Left ventricle myocardium superior (tissue), 1 donor: ENCODE measurements around the gene CPNE7. TPM values are rescaled to one million over a fixed set of nuclear protein-coding genes. Genes with fewer than 3 reads are reported as not detected.

Experiments used
- ATAC-seq: fragments of 200-7000 bp; cut with Tn5 transposase; one replicate; pipeline ENCODE4 v1.9.1; 2020; ENCODE audit warnings: mild to moderate bottlenecking, moderate library complexity
- DNase-seq: peaks from one replicate; pipeline ENCODE4 v3.0.0-alpha.2; 2020
- intact Hi-C: fragments of 100-400 bp; cut with micrococcal nuclease; formaldehyde crosslinking; loops from one replicate; pipeline ENCODE4 v1.11.0; 2022
- total RNA-seq: library from RNA; stranded (reverse); fragmentation: NEBNext Ultra II Directional; extraction: Animal tissue kit (Norgen Biotek cat#: 25700); gene quantifications from one replicate; pipeline ENCODE4 v1.2.1, GENCODE V29; 2021
- donor health status: DM: no; HTN: yes; CAD: no; lungs with severe emphysema.

CPNE7 gene
- total RNA-seq, 1 donor from 2014 or later = not detected

GRCh38 chr16:89599451-89599858 is 23.9 kb downstream of the CPNE7 start:
- intact Hi-C loops = no loop called here
- no peak for ATAC-seq
- DNase-seq = no peak

GRCh38 chr16:89599902-89600301 is 24.3 kb downstream of the CPNE7 start:
- intact Hi-C loops = no loop called here
- ATAC-seq = no peak

GRCh38 chr16:89600427-89600826 is 24.9 kb downstream of the CPNE7 start:
- intact Hi-C loops = no loop called here
- ATAC-seq (no peak), DNase-seq (no peak)

More at GRCh38 chr16:89599902-89600301, 24.3 kb downstream of the CPNE7 start:
- DNase-seq = no peak

DNA sequence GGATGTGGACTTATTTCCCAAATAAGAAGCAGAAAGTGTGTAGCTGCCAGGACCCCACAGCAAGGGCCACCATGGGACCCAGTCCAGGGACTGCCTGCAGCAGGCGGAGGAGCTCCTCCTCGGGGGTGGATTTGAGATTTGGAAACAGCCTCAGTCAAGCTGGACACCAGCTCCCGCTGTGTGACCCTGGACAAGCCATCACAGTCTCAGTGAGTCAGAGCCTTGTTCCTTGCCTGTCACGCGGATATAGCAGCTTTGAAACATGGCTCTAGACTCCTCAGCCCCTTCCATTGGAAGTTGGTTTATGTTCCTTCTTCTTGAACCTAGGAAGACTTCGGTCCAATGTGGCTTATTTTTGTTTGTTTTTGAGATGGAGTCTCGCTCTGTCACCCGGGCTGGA is 25.4 kb downstream of the CPNE7 start:
- DNase-seq (no peak), ATAC-seq (no peak)
- intact Hi-C loops = no loop called here

GRCh38 chr16:89601906-89602272 is 26.3 kb downstream of the CPNE7 start:
- ATAC-seq = no peak
- intact Hi-C loops = no loop called here
- no peak for DNase-seq

DNA sequence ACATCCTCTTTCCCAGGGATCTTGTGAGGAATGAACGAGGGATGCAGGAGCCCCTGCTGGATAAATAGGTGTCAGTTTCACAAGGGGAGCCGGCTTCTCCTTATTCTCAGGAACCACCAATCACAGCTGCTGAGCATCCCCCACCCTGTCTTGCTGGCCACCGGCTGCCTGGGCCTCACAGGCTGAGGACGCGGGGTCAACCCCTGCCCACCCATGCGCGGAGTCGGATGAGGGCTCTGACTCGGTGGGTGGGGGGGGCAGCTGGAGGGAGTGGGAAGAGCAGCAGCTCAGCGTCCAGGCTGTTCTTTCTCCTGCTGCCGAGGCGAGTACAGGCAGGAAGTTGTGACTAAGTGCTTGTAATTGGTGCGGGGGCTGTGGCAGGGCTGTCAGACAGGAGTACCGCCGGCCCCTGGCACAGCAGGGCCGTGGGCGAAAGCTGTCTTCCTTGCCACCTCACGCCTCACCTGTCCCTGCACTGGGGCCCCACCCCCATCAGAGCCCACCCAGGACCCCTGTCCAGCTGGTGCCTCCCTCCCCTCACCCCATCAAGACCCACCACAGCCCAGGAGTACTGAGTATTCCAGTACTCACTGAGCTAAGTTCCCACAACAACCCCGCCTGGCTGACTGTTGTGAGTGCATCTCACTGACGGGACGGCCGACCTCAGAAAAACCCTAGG is 26.9 kb downstream of the CPNE7 start:
- intact Hi-C loops = no loop called here
- ATAC-seq (peak; percentile 12), DNase-seq (no peak)

- DNase-seq (no peak), ATAC-seq (no peak)
- intact Hi-C loops = no loop called here
Measured at GRCh38 chr16:89602952-89603590, 27.5 kb downstream of the CPNE7 start.

- no peak for DNase-seq
- ATAC-seq = no peak
- intact Hi-C loops = no loop called here
Measured at GRCh38 chr16:89604764-89605163, 29.2 kb downstream of the CPNE7 start.

DNA sequence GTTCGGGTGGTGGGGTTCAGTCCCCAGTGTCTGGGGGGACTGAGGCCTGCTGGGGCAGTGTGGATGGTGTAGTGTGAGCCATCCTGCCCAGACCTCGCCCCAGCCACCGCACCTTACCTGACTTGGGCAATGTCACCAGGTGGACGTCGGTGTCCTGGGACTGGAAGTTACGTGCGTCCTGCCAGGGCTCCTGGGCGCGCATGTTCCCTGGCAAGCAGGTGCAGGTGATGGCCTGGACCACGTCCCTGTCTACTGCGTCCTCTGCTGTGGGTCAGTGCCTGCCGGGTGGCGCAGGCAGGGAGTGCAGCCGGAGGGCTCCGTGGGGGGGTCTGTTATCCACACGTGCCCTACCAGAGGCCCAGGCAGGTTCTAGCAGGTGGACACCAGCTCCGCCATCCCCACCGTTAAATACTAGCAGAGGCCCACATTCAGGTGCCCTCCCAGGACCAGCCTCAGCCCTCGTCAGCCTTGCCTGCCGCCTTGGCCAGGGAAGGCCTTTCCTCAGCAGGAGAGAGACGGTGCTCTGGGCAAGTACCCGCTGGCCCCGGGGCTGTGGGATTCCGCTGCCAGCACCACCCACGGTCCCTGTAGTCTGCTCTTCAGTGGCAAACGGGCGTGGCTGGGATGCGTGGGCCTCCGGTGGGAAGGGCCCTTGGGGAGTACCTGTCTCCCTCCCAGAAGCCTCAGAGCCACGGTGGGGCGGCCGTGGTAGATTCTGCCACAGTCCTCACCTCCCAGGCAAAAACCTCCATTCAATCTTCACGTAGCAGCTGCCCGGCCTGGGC is 29.8 kb downstream of the CPNE7 start:
- intact Hi-C loops = no loop called here
- ATAC-seq (no peak), DNase-seq (no peak)

- ATAC-seq (no peak), DNase-seq (no peak)
- intact Hi-C loops = no loop called here
Measured at GRCh38 chr16:89606006-89606405, 30.4 kb downstream of the CPNE7 start.

- no peak for DNase-seq
- ATAC-seq = no peak
- intact Hi-C loops = no loop called here
Measured at GRCh38 chr16:89607453-89607852, 31.9 kb downstream of the CPNE7 start.

DNA sequence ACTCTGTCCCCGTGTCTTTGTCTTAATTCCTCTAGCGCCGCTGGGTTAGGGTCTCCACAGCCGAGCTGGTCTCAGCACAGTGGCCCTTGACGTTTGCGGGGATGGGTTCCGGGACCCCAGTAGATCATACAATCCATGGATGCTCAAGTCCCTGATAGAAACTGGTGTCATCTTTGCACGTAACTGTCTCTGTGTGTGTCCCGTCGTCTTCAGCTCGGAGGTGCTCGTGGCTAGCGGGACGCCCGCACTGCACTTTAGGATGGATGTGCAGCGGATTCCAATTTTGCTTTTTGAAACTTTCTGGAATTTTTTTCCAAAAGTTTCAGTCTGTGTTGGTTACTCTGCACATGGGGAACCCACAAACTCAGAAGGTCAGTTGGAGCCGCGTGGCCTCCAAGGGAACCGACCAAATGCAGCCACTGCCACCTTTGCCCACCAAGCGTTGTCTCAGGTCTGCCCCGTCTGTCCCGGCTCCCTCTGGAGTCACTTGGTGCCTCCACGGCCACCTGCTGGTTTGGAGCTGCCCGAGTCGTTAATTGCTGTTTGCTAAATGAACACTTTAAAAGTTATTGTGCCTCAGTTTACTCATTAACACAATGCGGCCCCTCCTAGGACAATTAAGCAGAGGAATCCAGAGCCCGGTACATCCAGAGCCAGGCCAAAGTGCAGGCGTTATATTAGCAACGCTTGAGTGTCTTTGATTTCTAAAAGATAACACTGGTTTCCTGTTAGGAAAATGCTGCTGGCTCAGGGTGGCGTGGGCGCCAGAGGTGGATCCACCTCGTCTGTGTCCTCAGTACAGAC is 32.6 kb downstream of the CPNE7 start:
- intact Hi-C loops = no loop called here
- ATAC-seq (no peak), DNase-seq (no peak)

DNA sequence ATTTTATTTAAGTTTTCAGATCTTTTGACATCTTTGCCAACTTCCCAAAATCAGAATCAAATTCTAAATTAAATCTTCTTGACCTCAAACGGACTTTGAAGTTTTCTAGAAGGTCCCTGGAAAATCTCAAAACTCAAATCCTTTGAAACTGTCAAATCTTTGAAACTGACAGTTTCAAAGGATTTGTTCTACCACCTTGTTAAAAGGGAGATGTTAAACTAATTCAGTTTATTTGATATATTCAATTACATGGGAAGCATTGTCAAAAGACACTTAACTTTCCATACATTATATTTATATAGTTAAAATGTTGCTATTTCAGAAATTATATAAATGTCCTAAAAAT is 34.5 kb downstream of the CPNE7 start:
- DNase-seq = no peak
- intact Hi-C loops = no loop called here

GRCh38 chr16:89612415-89613166 is 37.0 kb downstream of the CPNE7 start:
- intact Hi-C loops = no loop called here
- ATAC-seq = no peak
- no peak for DNase-seq

More for the DNA sequence above, 34.5 kb downstream of the CPNE7 start:
- ATAC-seq = no peak

- DNase-seq = no peak
- intact Hi-C loops = no loop called here
- ATAC-seq = no peak
Measured at GRCh38 chr16:89613231-89613953, 37.8 kb downstream of the CPNE7 start, which contains the start of gene DPEP1. DPEP1 (plus strand) TSS chr16:89613642; CDS start chr16:89630411, 16,769 bp downstream.

DNA sequence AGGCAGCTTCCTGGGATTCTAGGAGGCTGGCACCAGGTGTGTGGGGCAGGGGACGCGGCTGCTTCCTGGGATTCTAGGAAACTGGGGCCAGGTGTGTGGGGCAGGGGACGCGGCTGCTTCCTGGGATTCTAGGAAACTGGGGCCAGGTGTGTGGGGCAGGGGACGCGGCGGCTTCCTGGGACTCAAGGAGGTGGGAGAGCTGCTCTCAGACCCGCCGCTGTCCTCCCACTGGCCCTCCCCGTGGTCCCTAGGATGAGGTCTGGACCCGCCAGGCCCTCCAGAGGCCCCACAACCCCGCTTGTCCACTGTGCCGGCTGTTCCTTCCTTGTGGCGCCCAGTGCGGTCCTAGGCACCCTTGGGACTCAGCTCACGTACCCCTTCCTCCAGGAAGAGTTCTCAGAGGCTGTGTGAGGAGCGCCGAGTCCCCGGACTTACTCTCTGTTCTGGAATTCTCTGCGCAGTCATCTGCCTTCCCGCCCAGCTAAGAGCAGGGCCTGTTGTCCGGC is 38.4 kb downstream of the CPNE7 start:
- intact Hi-C loops = no loop called here
- DNase-seq (no peak), ATAC-seq (no peak)

DNA sequence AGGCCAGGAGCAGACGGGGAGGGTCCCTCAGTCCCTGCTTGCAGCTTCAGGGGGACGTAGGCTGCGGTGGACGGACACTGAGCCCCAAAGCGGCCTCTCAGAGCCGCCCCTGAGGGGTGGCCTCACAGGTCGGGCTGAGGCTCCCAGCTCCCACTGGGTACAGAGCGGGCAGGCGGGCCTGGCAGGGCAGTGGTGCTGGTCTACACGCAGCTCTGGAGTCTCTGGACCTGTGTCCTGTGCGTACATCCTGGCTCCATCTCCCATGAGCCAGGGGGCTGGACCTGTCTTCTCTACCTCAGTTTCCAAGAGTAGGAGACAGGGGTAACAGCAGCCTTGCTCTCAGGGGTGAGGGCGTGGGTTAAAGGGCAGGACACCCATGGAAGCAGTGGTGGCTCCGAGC is 39.6 kb downstream of the CPNE7 start:
- DNase-seq (no peak), ATAC-seq (no peak)
- intact Hi-C loops = no loop called here

DNA sequence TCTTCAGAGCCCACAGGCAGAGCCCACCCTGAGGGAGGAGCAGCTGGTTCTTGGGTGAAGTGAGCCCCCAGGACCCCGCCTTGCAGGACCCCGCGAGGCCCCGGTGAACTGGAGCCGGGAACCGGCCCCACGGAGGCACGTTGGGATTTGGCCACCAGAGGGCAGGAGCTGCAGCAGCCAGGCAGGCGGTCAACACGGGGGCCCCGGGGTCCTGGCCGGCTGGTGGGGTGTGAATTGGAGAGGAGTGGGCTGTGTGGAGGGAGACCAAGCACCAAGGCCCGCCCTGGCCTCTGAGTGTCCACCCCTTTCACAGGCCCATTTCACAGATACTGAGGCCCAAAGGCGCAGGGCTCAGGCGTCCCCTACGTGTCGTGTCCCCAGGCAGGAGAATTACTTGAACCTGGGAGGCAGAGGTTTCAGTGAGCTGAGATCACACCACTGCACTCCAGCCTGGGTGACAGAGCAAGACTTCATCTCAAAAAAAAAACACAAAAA is 40.1 kb downstream of the CPNE7 start:
- intact Hi-C loops = no loop called here
- DNase-seq (no peak), ATAC-seq (peak; percentile 19)
